Breast epithelium (tissue), 4 donors: Measurements from ENCODE around the gene THY1. TPM values are rescaled to one million over a fixed set of nuclear protein-coding genes. Genes with fewer than 3 reads are reported as not detected.

Source experiments
- DNase-seq, 2 donors: peaks; one replicate each; pipeline ENCODE4 v3.0.0-alpha.2; 2019; ENCODE audit warnings: low spot score in 2 of 2
- H3K27ac ChIP-seq, 2 donors: fragments of 200-600 bp; sonication (generic) in 1 of 2; one replicate each; pipeline ENCODE4 v1.5.1; 2016 to 2019; ENCODE audit warnings: mild to moderate bottlenecking in 1 of 2
- H3K27me3 ChIP-seq, 2 donors: fragments of 200-600 bp; sonication (generic) in 1 of 2; one replicate each; pipeline versions ENCODE4 v1.5.1 to v1.6.0; 2017 to 2019; ENCODE audit warnings: control low read depth in 1 of 2, mild to moderate bottlenecking in 1 of 2
- H3K36me3 ChIP-seq: fragments of 200-600 bp; one replicate; pipeline ENCODE4 v1.5.1; 2019
- H3K4me1 ChIP-seq, 2 donors: fragments of 200-600 bp; sonication (generic); one replicate each; pipeline ENCODE4 v1.5.1; 2016 to 2019; ENCODE audit warnings: control low read depth in 1 of 2
- H3K4me3 ChIP-seq, 3 donors: fragments of 200-600 bp; sonication (generic); 1 replicate in 2 of 3; 2 replicates in 1 of 3; pipeline ENCODE4 v1.5.1; 2016 to 2019; ENCODE audit warnings: mild to moderate bottlenecking in 3 of 3, moderate library complexity in 2 of 3
- H3K9me3 ChIP-seq, 2 donors: fragments of 200-600 bp; sonication (generic) in 1 of 2; one replicate each; pipeline ENCODE4 v1.5.1; 2016 to 2019; ENCODE audit warnings: control low read depth in 1 of 2
- POLR2A ChIP-seq: fragments of 450-650 bp; IDR thresholded peaks from one replicate; pipeline ENCODE4 v1.6.1; 2016; ENCODE audit warnings: antibody characterized with exemption, mild to moderate bottlenecking, moderate library complexity
- POLR2AphosphoS5 ChIP-seq, 3 donors: sonication (generic); formaldehyde crosslinking; IDR thresholded peaks; one replicate each; pipeline ENCODE4 v1.6.1; 2017; ENCODE audit warnings: antibody characterized with exemption in 3 of 3
- intact Hi-C: fragments of 100-400 bp; cut with DNase I; formaldehyde crosslinking; loops from one replicate; pipeline ENCODE4 v1.15.1; 2023; ENCODE audit warnings: low total_unique reads
- total RNA-seq, 3 donors: library from RNA; depleted of rRNA; stranded (reverse); fragments of >200 nt; gene quantifications; one replicate each; pipeline ENCODE4 v1.1.0, GENCODE V29; 2016
- TF ChIP-seq, protein P1 (sequence below), 3 donors: fragments of 450-650 bp; IDR thresholded peaks; one replicate each; pipeline ENCODE4 v1.5.1; 2016 to 2017; ENCODE audit warnings: antibody characterized with exemption in 3 of 3, mild to moderate bottlenecking in 3 of 3, moderate library complexity in 3 of 3

The THY1 gene
- total RNA-seq, 3 donors from 2014 or later, result 8.5 to 26.3 (median 23.8) TPM

DNA sequence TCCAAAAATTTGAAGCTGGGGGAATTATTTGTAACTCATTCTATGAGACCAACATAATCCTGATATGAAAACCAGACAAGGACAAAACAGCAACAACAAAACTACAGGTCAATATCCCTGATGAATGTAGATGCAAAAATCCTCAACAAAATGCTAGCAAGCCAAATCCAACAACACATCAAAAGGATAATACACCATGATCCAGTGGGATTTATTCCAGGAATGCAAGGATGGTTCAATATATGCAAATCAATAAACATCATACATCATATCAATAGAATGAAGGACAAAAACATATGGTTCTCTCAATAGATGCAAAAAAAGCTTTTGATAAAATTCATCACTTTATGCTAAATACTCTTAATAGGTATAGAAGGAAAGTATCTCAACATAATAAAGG lies 22.1 kb downstream of the THY1 start:
- Histone ChIP-seq H3K27ac (no peak overlapping the region), H3K36me3 (no peaks in the 10 kb centered on the region), H3K9me3 (peaks cover 0 to 25% of the 10 kb centered on the region in 2 donors), H3K4me1 (no peaks in the 10 kb centered on the region), H3K27me3 (no peaks in the 10 kb centered on the region), H3K4me3 (no peak overlapping the region)
- intact Hi-C loops, result loop anchor here (10.0 kb wide), 1 partner anchor 1186 kb away; no protein-coding TSS in a partner anchor
- no peak for DNase-seq
- TF ChIP-seq, protein P1, sequence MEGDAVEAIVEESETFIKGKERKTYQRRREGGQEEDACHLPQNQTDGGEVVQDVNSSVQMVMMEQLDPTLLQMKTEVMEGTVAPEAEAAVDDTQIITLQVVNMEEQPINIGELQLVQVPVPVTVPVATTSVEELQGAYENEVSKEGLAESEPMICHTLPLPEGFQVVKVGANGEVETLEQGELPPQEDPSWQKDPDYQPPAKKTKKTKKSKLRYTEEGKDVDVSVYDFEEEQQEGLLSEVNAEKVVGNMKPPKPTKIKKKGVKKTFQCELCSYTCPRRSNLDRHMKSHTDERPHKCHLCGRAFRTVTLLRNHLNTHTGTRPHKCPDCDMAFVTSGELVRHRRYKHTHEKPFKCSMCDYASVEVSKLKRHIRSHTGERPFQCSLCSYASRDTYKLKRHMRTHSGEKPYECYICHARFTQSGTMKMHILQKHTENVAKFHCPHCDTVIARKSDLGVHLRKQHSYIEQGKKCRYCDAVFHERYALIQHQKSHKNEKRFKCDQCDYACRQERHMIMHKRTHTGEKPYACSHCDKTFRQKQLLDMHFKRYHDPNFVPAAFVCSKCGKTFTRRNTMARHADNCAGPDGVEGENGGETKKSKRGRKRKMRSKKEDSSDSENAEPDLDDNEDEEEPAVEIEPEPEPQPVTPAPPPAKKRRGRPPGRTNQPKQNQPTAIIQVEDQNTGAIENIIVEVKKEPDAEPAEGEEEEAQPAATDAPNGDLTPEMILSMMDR (IDR thresholded peaks at IDR 0.05), result no peak
- TF ChIP-seq POLR2A (no peak), POLR2AphosphoS5 (IDR thresholded peaks at IDR 0.05) (no peak)

DNA sequence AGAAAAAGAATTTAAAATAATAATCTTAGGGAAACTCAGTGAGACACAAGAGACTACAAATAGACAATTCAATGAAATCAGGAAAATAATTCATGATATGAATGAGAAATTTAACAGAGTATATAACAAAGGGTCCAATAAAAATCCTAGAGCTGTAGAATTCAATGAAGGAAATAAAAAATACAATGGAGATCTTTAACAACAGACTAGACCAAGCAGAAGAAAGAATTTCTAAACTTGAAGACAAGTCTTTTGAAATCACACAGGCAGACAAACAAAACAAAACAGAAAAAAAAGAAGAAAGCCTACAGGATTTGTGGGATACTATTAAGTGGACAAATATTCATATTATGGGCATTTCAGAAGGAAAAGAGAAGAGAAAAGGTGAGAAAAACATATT lies 25.2 kb downstream of the THY1 start:
- DNase-seq, result no peak
- Histone ChIP-seq H3K4me1 (no peaks in the 10 kb centered on the region), H3K27me3 (no peaks in the 10 kb centered on the region), H3K4me3 (no peak overlapping the region), H3K9me3 (peaks cover 0 to 25% of the 10 kb centered on the region in 2 donors), H3K27ac (no peak overlapping the region), H3K36me3 (no peaks in the 10 kb centered on the region)
- TF ChIP-seq, protein P1 (IDR thresholded peaks at IDR 0.05), result no peak
- TF ChIP-seq POLR2A, result no peak
- TF ChIP-seq POLR2AphosphoS5 (IDR thresholded peaks at IDR 0.05), result no peak
- intact Hi-C loops, result no loop called here

DNA sequence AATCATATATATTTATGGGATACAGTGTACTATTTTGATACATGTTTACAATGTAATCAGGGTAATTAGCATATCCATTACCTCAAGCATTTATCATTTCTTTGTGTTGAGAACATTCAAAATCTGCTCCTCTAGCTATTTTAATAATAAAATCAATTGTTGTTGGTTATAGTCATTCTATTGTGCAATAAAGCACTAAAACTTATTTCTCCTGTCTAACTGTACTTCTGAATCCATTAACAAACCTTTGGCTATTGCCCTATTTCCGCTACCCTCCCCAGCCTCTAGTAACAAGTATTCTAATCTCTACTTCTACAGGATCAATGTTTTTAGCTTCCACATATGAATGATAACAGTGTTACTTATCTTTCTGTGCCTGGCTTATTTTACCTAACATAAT lies 26.1 kb downstream of the THY1 start:
- intact Hi-C loops, result no loop called here
- no peak for DNase-seq
- H3K4me3 ChIP-seq, result no peak overlapping the region

DNA sequence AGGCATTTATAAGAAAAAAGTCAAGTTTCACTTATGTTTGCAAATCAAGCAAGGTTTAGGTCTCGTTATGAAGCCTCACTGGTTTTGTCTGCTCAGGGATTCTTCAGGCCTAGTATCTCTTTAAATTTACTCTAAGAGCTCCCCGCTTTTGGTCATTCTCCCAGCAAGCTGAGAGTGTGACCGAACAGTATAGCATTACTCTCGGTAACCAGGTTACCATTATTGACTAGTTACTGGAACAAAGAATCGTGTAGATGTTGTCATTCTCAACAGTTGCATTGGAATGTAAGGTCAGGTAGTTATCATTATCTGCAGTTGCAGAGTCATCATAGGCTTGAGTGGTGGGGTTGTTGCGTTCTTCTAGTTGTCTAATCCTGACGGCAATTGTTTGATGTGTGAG lies 31.7 kb downstream of the THY1 start:
- intact Hi-C loops, result no loop called here
- TF ChIP-seq, protein P1 (IDR thresholded peaks at IDR 0.05), result no peak
- TF ChIP-seq POLR2AphosphoS5 (IDR thresholded peaks at IDR 0.05), result no peak
- no peak for TF ChIP-seq POLR2A

More for the DNA sequence above, 26.1 kb downstream of the THY1 start:
- no peaks in the 10 kb centered on the region for H3K4me1 ChIP-seq
- no peaks in the 10 kb centered on the region for H3K27me3 ChIP-seq
- TF ChIP-seq, protein P1 (IDR thresholded peaks at IDR 0.05), result no peak
- TF ChIP-seq POLR2A, result no peak
- TF ChIP-seq POLR2AphosphoS5 (IDR thresholded peaks at IDR 0.05), result no peak
- no peak overlapping the region for H3K27ac ChIP-seq
- peaks cover 0 to 23% of the 10 kb centered on the region in 2 donors for H3K9me3 ChIP-seq
- H3K36me3 ChIP-seq, result no peaks in the 10 kb centered on the region

DNA sequence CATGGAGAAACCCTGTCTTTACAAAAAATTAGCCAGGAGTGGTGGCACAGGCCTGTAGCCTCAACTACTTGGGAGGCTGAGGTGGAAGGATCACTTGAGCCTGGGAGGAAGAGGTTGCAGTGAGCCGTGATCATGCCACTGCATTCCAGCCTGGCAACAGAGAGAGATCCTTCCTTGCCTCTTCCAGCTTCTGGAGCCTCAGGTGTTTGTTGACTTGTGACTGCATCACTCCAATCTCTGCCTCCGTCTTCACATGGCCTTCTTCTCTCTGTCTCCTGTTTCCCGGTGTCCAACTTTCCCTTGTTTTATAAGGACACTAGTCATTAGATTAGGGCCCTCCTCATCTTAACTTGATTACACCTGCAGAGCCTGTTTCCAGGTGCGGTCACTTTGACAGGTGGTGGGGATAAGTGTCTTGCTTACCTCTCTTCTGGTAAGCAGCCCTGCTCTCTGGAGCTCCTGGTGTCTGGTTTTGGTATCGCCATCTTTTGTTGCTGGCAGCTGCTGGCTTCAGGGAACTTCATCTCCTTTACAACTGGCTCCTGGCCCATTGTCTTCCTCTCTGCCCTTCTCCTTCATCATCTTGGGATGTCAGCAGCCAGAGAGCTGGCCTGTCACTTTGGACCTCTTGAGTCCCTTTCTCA lies 33.2 kb downstream of the THY1 start:
- TF ChIP-seq POLR2A (no peak), POLR2AphosphoS5 (IDR thresholded peaks at IDR 0.05) (no peak)
- TF ChIP-seq, protein P1 (IDR thresholded peaks at IDR 0.05), result peak in 1 of 3 donors; percentile 13
- intact Hi-C loops, result no loop called here

More for the DNA sequence above, 31.7 kb downstream of the THY1 start:
- H3K4me3 ChIP-seq, result no peak overlapping the region
- H3K4me1 ChIP-seq, result no peaks in the 10 kb centered on the region
- DNase-seq, result no peak
- no peaks in the 10 kb centered on the region for H3K9me3 ChIP-seq
- no peaks in the 10 kb centered on the region for H3K27me3 ChIP-seq
- H3K27ac ChIP-seq, result no peak overlapping the region
- H3K36me3 ChIP-seq, result no peaks in the 10 kb centered on the region

More for the DNA sequence above, 33.2 kb downstream of the THY1 start:
- Histone ChIP-seq H3K36me3 (no peaks in the 10 kb centered on the region), H3K9me3 (no peaks in the 10 kb centered on the region), H3K4me1 (no peaks in the 10 kb centered on the region), H3K4me3 (no peak overlapping the region), H3K27ac (no peak overlapping the region), H3K27me3 (no peaks in the 10 kb centered on the region)
- no peak for DNase-seq
